Right renal pelvis (tissue), 4 donors: ENCODE results near the gene RAB9B. TPM values are rescaled to one million over a fixed set of nuclear protein-coding genes. Genes with fewer than 3 reads are reported as not detected.

ENCODE experiments used
- DNase-seq, 4 donors: peaks; one replicate each; pipeline ENCODE4 v3.0.0-alpha.2; 2013; ENCODE audit warnings: low read depth in 4 of 4, low spot score in 3 of 4, missing footprints in 1 of 4
- polyA plus RNA-seq, 4 donors: library from polyadenylated mRNA; unstranded; fragments of 120-200 nt; gene quantifications; one replicate each; pipeline ENCODE4 v1.2.1, GENCODE V29; 2013; ENCODE audit not compliant: insufficient read length in 4 of 4

The RAB9B gene
- polyA plus RNA-seq, 4 donors, result 2.4 to 3.2 (median 2.9) TPM

DNA sequence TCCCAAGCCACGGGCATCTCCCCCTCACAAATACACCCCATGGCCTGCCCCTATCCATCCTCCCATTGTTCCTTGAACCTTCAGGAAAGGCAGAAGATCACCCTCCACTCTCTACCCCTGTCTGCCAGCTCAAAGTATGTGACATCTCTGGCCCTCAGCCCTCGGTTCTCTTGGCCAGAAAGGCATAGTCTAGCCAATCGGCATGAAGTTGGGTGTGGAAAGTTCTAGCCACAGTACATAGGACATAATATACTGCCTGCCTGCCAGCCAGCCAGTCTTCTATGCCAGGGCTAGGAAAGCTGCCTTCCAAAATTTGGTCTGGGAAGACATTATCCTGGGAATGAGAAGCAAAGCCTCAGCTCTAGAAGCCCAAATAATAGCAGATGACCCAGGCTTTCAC, 58.6 kb downstream of the RAB9B start:
- no peak for DNase-seq

Other genes starting within 250 kb of the RAB9B start
- gene TCEAL4, start 246.7 kb downstream of the RAB9B start, polyA plus RNA-seq, result 100 to 1,000 TPM; 164 to 177 (median 170) TPM
- gene TCEAL3, start 224.3 kb downstream of the RAB9B start, polyA plus RNA-seq, result 10 to 100 TPM; 32.5 to 37.2 (median 34.1) TPM
- 10 to 100 TPM; 31.5 to 33.0 (median 31.9) TPM for gene TCEAL1, start 203.3 kb downstream of the RAB9B start, polyA plus RNA-seq
- 100 to 1,000 TPM; 307 to 342 (median 335) TPM for gene MORF4L2, start 145.6 kb downstream of the RAB9B start, polyA plus RNA-seq
- gene TMEM31, start 121.3 kb downstream of the RAB9B start, polyA plus RNA-seq, result 1 to 10 TPM in 3 of 4 donors, under 1 TPM in 1; 0.66 to 1.4 (median 1.1) TPM
- gene PLP1, start 55.4 kb downstream of the RAB9B start, polyA plus RNA-seq, result 10 to 100 TPM in 1 of 4 donors, 1 to 10 TPM in 3; 6.8 to 20.4 (median 7.3) TPM
- gene TMSB15B, start 130.4 kb upstream of the RAB9B start, polyA plus RNA-seq, result 10 to 100 TPM; 20.3 to 27.8 (median 24.4) TPM
- not detected for gene H2BW1, start 181.5 kb upstream of the RAB9B start, polyA plus RNA-seq
- gene H2BW2, start 207.7 kb upstream of the RAB9B start, polyA plus RNA-seq, result 1 to 10 TPM in 1 of 4 donors, under 1 TPM in 3; 0.42 to 1.3 (median 0.94) TPM
- gene TMSB15C, start 244.0 kb upstream of the RAB9B start, polyA plus RNA-seq, result 10 to 100 TPM in 2 of 4 donors, 1 to 10 TPM in 2; 9.4 to 11.4 (median 9.9) TPM